HG02870 (cell line): ENCODE data around the gene RUBCNL.

Experiments used
- ATAC-seq: cut with Tn5 transposase; IDR thresholded peaks from one replicate; pipeline ENCODE4 v1.9.1; 2021; ENCODE audit warnings: mild to moderate bottlenecking, moderate library complexity; ENCODE audit not compliant: unreplicated experiment

The RUBCNL gene

GRCh38 chr13:46311217-46311616 lies 75.8 kb downstream of the RUBCNL start:
- ATAC-seq, result no peak

GRCh38 chr13:46310066-46310465 lies 77.0 kb downstream of the RUBCNL start:
- ATAC-seq, result no peak

GRCh38 chr13:46307554-46307953 lies 79.5 kb downstream of the RUBCNL start:
- no peak for ATAC-seq

- no peak for ATAC-seq
Measured at GRCh38 chr13:46304546-46304945, 82.5 kb downstream of the RUBCNL start.

- no peak for ATAC-seq
Measured at GRCh38 chr13:46303742-46304385, 83.2 kb downstream of the RUBCNL start.

GRCh38 chr13:46297361-46297811 lies 89.7 kb downstream of the RUBCNL start:
- ATAC-seq, result no peak

- no peak for ATAC-seq
Measured at GRCh38 chr13:46296921-46297320, 90.1 kb downstream of the RUBCNL start.

- ATAC-seq, result peak; percentile 48
Measured at GRCh38 chr13:46296115-46296822, 90.8 kb downstream of the RUBCNL start.

GRCh38 chr13:46295491-46296114 lies 91.4 kb downstream of the RUBCNL start:
- ATAC-seq, result peak; percentile 61

- ATAC-seq, result no peak
Measured at GRCh38 chr13:46293436-46293835, 93.6 kb downstream of the RUBCNL start.
